Ovary (tissue), 3 donors: Measurements from ENCODE around the gene GLI3.

Experiments used
- CTCF ChIP-seq, 3 donors: fragments of 450-650 bp in 2 of 3; fragments of 200-600 bp in 1 of 3; IDR thresholded peaks; one replicate each; pipeline versions ENCODE4 v1.5.1 to v1.8.0; 2016 to 2022; ENCODE audit warnings: antibody characterized with exemption in 3 of 3, mild to moderate bottlenecking in 1 of 3
- EP300 ChIP-seq: sonication (generic); formaldehyde crosslinking; IDR thresholded peaks from one replicate; pipeline ENCODE4 v1.6.1; 2017; ENCODE audit warnings: antibody characterized with exemption
- POLR2A ChIP-seq: fragments of 450-650 bp; IDR thresholded peaks from one replicate; pipeline ENCODE4 v1.6.1; 2017; ENCODE audit warnings: antibody characterized with exemption, mild to moderate bottlenecking, moderate library complexity
- donor health status: DM: no; HTN: no; CAD: no.

GRCh38 chr7:42193471-42194129 is 43.4 kb downstream of the GLI3 start:
- TF ChIP-seq CTCF (IDR thresholded peaks at IDR 0.05) (no peak), POLR2A (no peak), EP300 (no peak)
